NCI-H146 treated with DMSO at 0.1 percent for 48 hours (cell line): ENCODE results near the gene RBX1.
A peak's percentile ranks its signal among the peaks of the same experiment; 100 is the strongest.
"Not testable (repeated sequence)": the region's sequence is repeated elsewhere in the genome, so short reads cannot be mapped to it uniquely, and the experiment has no call there.

Source experiments
- DNase-seq: peaks from one replicate; lab custom pipeline; 2025; ENCODE audit not compliant: unreplicated experiment; lab: John Stamatoyannopoulos, UW

Gene RBX1

GRCh38 chr22:40967111-40967760, 16.1 kb downstream of the RBX1 start:
- DNase-seq, result no peak

DNA sequence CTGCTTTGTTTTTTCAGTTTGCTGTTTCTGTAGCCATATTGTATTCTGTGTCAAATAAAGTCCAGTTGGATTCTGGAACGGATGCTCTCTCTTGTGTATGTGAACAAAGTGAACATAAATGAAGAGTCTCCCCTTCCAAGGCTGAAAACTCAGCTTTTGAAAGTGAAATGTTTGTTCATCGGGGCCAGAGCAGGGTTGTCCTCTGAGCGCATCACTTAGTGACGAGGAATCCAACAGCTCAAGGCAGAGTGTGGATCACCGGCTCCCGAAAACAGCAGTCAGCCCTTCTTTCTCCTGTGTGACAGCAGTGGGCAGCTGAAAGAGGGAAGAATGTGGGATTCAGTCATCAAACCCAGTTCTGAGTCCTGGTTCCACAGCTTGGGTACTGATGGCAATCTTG, 21.4 kb downstream of the RBX1 start:
- no peak for DNase-seq

DNA sequence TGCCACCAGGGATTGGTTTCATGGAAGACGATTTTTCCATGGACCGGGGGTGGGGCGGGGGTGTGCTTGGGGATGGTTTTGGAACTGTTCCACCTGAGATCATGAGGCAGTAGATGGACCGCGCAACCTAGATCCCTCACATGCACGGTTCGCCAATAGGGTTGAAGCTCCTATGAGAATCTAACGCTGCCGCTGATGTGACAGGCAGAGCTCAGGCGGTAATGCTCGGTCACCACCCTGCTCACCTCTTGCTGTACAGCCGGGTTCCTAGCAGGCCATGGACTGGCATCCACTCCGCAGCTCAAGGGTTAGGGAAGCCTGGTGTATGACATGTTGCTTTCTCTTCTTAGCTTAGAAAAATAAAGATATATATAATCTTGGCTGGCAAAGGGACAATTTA, 22.0 kb downstream of the RBX1 start:
- no peak for DNase-seq

- DNase-seq, result no peak
Observed at GRCh38 chr22:40975366-40975765, 24.2 kb downstream of the RBX1 start.

GRCh38 chr22:40976866-40977700, 25.9 kb downstream of the RBX1 start:
- DNase-seq, result no peak

DNA sequence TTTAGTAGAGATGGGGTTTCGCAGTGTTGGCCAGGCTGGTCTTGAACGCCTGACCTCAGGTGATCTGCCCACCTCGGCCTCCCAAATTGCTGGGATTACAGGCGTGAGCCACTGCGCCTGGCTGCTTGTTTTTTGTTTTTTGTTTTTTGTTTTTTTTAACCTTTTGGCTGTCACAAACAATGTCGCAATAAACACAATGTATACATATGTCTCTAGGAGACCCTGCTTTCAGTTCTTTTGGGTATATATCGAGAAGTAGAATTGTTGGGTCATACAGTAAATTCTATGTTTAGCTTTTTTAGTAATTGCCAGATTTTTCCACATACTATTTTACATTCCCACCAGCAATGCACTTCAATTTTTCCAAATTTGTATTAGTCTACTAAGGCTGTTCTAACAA, 28.0 kb downstream of the RBX1 start:
- no peak for DNase-seq

DNA sequence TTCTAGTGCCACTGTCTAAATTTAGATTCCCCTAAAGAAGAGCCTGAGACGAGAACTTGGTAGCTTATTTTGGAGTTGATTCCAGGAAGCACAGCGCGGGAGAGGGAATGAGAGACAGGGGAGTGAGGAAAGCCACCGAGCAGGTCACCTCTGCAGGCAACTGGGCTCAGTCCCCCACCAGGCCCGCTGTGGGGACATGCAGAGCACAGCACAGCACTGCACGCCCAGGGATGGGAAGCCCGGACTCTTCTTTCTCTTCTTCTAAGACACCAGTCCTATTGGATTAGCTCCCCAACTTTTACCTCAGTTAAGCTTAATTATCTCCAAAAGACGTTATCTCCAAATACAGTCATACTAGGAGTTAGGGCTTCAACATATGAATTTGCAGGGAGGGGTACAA, 28.7 kb downstream of the RBX1 start:
- DNase-seq, result no peak

- DNase-seq, result no peak
Observed at GRCh38 chr22:40982482-40983385, 31.6 kb downstream of the RBX1 start.

- no peak for DNase-seq
Observed at GRCh38 chr22:40991298-40991697, 40.1 kb downstream of the RBX1 start.

- DNase-seq, result no peak
Observed at GRCh38 chr22:40995821-40996220, 44.6 kb downstream of the RBX1 start.

- DNase-seq, result no peak
Observed at GRCh38 chr22:40997520-40997919, 46.3 kb downstream of the RBX1 start.

DNA sequence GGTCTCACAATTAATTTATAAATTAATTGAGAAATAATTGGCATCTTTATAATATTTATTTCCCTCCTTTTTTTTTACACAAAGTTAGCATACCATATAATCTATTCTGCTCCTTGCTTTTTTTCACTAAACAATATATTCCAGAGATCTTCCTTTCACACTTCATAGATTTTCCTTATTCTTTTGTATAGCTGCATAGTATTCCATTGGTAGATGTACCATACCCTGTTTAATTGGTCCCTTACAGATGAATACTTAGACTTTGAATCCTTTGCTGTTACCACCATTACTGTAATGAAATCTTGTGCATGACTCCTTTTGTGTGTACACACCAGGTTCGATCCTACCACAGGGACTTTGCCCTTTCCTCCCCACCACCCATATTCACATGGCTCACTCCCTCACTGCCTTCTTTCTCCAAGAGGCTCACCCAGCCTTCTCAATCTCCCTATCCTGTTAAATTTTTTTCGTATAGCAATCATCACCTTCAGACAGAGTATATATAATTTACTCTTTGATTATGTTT, 48.9 kb downstream of the RBX1 start:
- no peak for DNase-seq

DNA sequence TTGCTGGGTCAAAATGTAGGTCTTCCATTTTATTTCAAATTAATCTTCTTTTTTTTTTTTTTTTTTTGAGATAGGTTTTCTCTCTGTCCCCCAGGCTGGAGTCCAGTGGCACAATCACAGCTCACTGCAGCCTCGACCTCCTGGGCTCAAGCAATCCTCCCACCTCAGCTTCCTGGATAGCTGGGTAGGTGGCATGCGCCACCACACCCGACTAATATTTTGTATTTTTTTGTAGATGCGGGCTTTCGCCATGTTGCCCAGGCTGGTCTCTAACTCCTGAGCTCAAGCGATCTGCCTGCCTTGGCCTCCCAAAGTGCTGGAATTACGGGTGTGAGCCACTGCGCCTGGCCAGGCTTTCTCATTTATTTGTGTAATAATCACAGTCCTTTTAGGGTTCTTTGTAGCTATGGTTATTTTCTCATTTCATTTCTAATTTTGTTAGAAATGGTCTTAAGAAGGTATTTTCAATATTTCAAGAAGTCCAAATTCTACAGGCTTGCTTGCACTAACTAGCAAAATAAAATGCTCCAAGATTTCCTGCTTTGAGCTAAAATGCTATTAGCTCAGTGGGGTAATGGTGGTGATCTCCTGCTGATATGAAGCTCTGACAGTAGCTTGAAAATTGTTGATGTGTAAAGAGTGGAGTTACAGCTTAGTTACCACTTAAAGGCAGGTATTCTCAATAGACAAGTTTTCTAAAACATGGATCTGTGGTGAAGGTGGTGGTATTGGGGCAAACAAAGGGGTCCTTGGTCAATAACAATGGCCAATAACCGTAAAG, 50.0 kb downstream of the RBX1 start:
- no peak for DNase-seq

DNA sequence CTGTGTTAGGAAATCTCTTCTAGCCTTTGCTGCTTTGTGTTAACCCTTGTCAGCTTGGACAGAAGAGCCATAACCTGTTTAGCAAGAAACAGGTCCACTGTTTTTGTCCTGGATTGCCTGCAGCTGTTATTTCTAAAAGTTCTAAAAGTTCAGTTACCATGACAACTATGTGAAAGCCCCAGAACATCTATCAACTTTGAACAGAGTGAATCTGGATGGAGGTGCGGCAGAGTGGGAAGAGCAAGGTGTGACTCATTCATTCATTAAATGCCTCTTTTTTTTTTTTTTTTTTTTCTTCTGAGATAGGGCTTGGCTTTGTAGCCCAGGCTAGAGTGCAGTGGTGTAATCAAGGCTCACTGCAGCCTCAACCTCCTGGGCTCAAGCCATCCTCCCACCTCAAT, 50.5 kb downstream of the RBX1 start:
- no peak for DNase-seq

DNA sequence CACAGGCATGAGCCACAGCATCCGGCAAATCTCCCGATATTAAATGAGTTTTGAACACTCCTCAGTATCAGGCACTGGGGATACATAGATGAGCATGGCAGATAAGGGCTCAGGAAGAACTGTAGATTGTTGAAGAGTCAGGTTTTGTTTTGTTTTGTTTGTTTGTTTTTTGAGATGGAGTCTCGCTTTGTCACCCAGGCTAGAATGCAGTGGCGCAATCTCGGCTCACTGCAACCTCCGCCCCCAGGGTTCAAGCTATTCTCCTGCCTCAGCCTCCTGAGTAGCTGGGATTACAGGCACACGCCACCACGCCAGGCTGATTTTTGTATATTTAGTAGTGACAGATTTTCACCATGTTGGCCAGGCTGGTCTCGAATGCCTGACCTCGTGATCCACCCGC, 51.2 kb downstream of the RBX1 start:
- DNase-seq, result not testable (repeated sequence)

- DNase-seq, result no peak
Observed at GRCh38 chr22:41003066-41003465, 51.9 kb downstream of the RBX1 start.

DNA sequence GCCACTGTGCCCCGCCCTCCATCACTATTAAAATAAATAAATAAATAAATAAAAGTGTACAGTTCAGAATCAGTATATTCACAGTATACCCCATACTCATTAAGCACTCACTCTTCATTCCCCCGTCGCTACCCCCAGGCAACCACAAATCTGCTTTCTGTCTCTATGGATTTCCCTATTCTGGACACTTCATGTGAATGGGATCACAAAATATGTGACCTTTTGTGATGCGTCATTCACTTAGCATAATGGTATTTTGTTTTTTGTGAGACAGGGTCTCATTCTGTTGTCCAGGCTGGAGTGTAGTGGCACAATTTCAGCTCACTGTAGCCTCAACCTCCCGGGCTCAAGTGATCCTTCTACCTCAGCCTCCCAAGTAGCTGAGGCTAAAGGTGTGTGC, 52.8 kb downstream of the RBX1 start:
- DNase-seq, result no peak

DNA sequence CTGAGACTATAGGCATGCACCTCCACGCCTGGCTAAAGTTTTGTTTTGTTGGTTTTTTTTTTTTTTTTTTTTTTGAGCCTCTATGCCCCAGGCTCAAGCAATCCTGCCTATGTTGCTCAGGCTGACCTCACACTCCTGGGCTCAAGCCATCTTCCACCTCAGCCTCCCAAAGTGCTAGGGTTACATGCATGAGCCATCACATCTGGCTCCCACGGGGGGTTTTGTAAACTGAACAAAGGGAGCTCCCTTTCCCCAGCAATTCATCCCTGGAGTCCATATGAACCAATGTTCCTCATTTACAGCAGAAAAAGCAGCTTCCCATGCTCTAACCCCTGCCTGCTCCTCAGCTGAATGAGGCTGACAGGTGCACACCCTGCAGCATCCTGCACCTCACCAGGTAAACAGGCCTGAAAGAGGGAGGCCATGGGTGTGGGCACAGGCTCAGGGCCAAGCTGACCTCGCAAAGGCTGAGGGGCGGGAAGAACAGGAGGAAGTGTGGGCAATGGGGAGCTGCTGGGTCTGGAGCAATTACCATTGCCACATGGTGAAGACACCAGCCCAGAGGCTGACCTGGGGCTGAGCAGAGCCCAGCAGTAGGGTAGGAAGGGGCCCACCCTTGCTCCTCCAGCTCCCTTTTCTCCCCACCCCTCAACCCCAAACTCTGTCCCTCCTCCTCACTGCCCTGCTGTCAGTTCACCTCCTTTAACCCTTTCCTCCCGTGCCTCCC, 58.2 kb downstream of the RBX1 start:
- DNase-seq, result peak; percentile 3

- DNase-seq, result no peak
Observed at GRCh38 chr22:41015003-41015402, 63.8 kb downstream of the RBX1 start.

DNA sequence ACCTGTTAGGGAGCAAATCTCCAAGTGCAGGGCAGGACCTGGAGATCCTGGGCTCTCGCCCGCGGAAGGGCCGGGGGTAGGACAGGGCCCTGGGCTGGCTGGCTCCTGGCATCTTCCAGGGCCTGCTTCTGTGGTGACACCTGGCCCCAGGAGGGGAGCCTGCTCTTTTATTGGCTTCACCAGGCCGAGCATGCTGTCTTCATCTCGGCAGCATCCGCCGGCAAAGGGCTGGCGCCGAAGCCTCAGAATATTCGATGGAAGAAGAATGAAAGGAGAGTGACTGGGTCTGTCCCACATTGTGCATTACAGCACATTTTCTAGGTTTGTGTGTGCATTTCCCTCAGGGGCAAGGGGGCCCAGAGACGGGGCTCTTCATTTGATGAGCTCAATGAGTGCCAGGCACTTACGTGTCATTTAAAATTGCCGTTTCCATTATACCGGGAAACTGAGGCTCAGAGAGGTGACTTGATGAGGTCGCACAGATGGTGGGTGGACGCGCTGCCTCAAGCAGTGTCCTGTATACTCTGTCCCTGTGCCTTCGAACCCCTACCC, 70.0 kb downstream of the RBX1 start:
- peak; percentile 4 for DNase-seq
